Measurements from ENCODE around the gene CA11. TPM values are rescaled to one million over a fixed set of nuclear protein-coding genes. Genes with fewer than 3 reads are reported as not detected.
A peak's percentile ranks its signal among the peaks of the same experiment; 100 is the strongest.

Gene CA11
- total and polyA plus RNA-seq, 9 of the 15 experiments (the other 6 are each of a cell fraction or from before 2014, with no cell fraction given): 2.9 to 19.9 (median 8.3) TPM

- TF ChIP-seq IFI16 (CRISPR knock-in tag; IDR thresholded peaks at IDR 0.05): no peak
- TF ChIP-seq ZNF398 (CRISPR knock-in tag; IDR thresholded peaks at IDR 0.05): no peak
- no peak for TF ChIP-seq ZNF24 (IDR thresholded peaks at IDR 0.05)
- TF ChIP-seq RAD21 (CRISPR knock-in tag; conservative IDR thresholded peaks at IDR 0.05 in 1 of 2, IDR thresholded peaks at IDR 0.05 in 1 of 2): no peak
- TF ChIP-seq FOXA3 (CRISPR knock-in tag; conservative IDR thresholded peaks at IDR 0.05 in 1 of 2, IDR thresholded peaks at IDR 0.05 in 1 of 2): no peak
- TF ChIP-seq ETV5 (CRISPR knock-in tag; IDR thresholded peaks at IDR 0.05; ENCODE audit: low read depth): no peak
- TF ChIP-seq, protein P1, sequence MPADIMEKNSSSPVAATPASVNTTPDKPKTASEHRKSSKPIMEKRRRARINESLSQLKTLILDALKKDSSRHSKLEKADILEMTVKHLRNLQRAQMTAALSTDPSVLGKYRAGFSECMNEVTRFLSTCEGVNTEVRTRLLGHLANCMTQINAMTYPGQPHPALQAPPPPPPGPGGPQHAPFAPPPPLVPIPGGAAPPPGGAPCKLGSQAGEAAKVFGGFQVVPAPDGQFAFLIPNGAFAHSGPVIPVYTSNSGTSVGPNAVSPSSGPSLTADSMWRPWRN (IDR thresholded peaks at IDR 0.05; ENCODE audit: low read depth): peak; percentile 82
- TF ChIP-seq MAFG (tag; conservative IDR thresholded peaks at IDR 0.05): no peak
- TF ChIP-seq BCLAF1 (IDR thresholded peaks at IDR 0.05; ENCODE audit: borderline replicate concordance in 1 of 2, control insufficient read depth in 1 of 2, low read depth in 2 of 2, low read length in 1 of 2): no peak
- no peak for TF ChIP-seq ZNF12 (CRISPR knock-in tag; IDR thresholded peaks at IDR 0.05)
- no peak for TF ChIP-seq RBM17 (IDR thresholded peaks at IDR 0.05; ENCODE audit: borderline replicate concordance, low read depth, low read length)
- TF ChIP-seq NCOA4 (IDR thresholded peaks at IDR 0.05; ENCODE audit: partially characterized antibody): no peak
- TF ChIP-seq ZNF583 (CRISPR knock-in tag; IDR thresholded peaks at IDR 0.05): no peak
- no peak for TF ChIP-seq POLR2AphosphoS5 (IDR thresholded peaks at IDR 0.05; ENCODE audit: control insufficient read depth, insufficient read depth, low read depth, low read length)
- no peak for TF ChIP-seq TRIM28 (IDR thresholded peaks at IDR 0.05)
- TF ChIP-seq ELF4 (CRISPR knock-in tag; IDR thresholded peaks at IDR 0.05): no peak
- TF ChIP-seq ZKSCAN1 (IDR thresholded peaks at IDR 0.05; ENCODE audit: low read depth, low read length): peak; percentile 75; the same call in 1 of the 2 replicates
- TF ChIP-seq MCM2 (IDR thresholded peaks at IDR 0.05; ENCODE audit: low read depth): no peak
- no peak for TF ChIP-seq XRCC3 (IDR thresholded peaks at IDR 0.05)
- TF ChIP-seq ATF7 (IDR thresholded peaks at IDR 0.05): 0 out of 2 replicates have a peak, but pooled peaks have one; percentile 34
- no peak for TF ChIP-seq UBTF (IDR thresholded peaks at IDR 0.05; ENCODE audit: borderline replicate concordance in 1 of 2, low read depth in 2 of 2, low read length in 2 of 2)
- no peak for TF ChIP-seq DMBX1 (CRISPR knock-in tag; IDR thresholded peaks at IDR 0.05; ENCODE audit: borderline replicate concordance)
- peak; percentile 75; the same call in 1 of the 2 replicates for TF ChIP-seq KLF16 (IDR thresholded peaks at IDR 0.05)
Observed at GRCh38 chr19:48681127-48681470, 35.1 kb upstream of the CA11 start (continued).

All from K562 (cell line).